NCI-H1694 treated with DMSO at 0.1 percent for 48 hours (cell line): Measurements from ENCODE around the gene CDADC1.
"Not testable (repeated sequence)": the region's sequence is repeated elsewhere in the genome, so short reads cannot be mapped to it uniquely, and the experiment has no call there.

Experiments
- DNase-seq: peaks from one replicate; lab custom pipeline; 2025; lab: John Stamatoyannopoulos, UW

CDADC1 gene

GRCh38 chr13:49238621-49239020 is 9.1 kb upstream of the CDADC1 start:
- DNase-seq, result no peak

GRCh38 chr13:49240017-49240416 is 7.7 kb upstream of the CDADC1 start:
- DNase-seq, result no peak

- DNase-seq, result no peak
Observed at GRCh38 chr13:49241296-49241695, 6.4 kb upstream of the CDADC1 start.

- DNase-seq, result no peak
Observed at GRCh38 chr13:49245101-49245500, 2.6 kb upstream of the CDADC1 start.

- no peak for DNase-seq
Observed at GRCh38 chr13:49246850-49247642, 679 bp upstream of the CDADC1 start.

GRCh38 chr13:49248622-49249002 is 887 bp downstream of the CDADC1 start:
- DNase-seq, result no peak

GRCh38 chr13:49251326-49251725 is 3.6 kb downstream of the CDADC1 start:
- DNase-seq, result no peak

- DNase-seq, result no peak
Observed at GRCh38 chr13:49253310-49253709, 5.6 kb downstream of the CDADC1 start.

- no peak for DNase-seq
Observed at GRCh38 chr13:49254007-49254406, 6.3 kb downstream of the CDADC1 start.

- no peak for DNase-seq
Observed at GRCh38 chr13:49256841-49257240, 9.1 kb downstream of the CDADC1 start.

- DNase-seq, result no peak
Observed at GRCh38 chr13:49258089-49258796, 10.5 kb downstream of the CDADC1 start.

GRCh38 chr13:49259586-49259985 is 11.9 kb downstream of the CDADC1 start:
- no peak for DNase-seq

GRCh38 chr13:49262634-49263033 is 14.9 kb downstream of the CDADC1 start:
- DNase-seq, result no peak

GRCh38 chr13:49265822-49266221 is 18.1 kb downstream of the CDADC1 start:
- no peak for DNase-seq

GRCh38 chr13:49271264-49271663 is 23.5 kb downstream of the CDADC1 start:
- DNase-seq, result no peak

GRCh38 chr13:49272296-49272695 is 24.6 kb downstream of the CDADC1 start:
- DNase-seq, result no peak

GRCh38 chr13:49278211-49278610 is 30.5 kb downstream of the CDADC1 start:
- DNase-seq, result no peak

GRCh38 chr13:49279112-49279511 is 31.4 kb downstream of the CDADC1 start:
- no peak for DNase-seq

GRCh38 chr13:49279885-49280284 is 32.2 kb downstream of the CDADC1 start:
- DNase-seq, result no peak

- DNase-seq, result no peak
Observed at GRCh38 chr13:49287995-49288394, 40.3 kb downstream of the CDADC1 start.

GRCh38 chr13:49288458-49288857 is 40.7 kb downstream of the CDADC1 start:
- DNase-seq, result no peak

- no peak for DNase-seq
Observed at GRCh38 chr13:49292742-49293486, 45.2 kb downstream of the CDADC1 start.

GRCh38 chr13:49294723-49295122 is 47.0 kb downstream of the CDADC1 start:
- not testable (repeated sequence) for DNase-seq
